Measurements from ENCODE around the gene TRPT1.

DNA sequence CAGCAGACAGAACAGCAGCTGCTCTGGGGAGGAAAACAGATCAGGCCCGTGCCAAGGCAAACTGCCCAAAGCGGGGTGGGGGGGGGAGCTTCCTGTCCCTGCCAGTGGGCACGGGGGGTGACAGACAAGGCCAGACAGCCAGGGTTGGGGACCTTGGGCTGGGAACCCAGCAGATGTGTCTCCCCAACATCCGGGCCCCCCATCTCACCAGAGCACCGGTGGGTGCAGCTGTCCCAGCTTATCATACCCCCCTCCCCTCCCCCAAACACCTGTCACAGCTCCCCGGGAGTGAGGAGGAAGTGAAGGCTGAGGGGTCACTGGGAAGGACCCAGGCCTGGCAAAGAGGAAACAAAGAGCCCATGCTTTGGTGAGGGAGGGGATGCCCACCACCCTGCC, 19.4 kb upstream of the TRPT1 start:
- no peak for TF ChIP-seq POLR2AphosphoS5 (IDR thresholded peaks at IDR 0.05; ENCODE audit: low read depth, low read length)
- no peak for TF ChIP-seq POLR2A (IDR thresholded peaks at IDR 0.05; ENCODE audit: low read depth, low read length)
